ENCODE data around the gene CPHXL. TPM values are rescaled to one million over a fixed set of nuclear protein-coding genes. Genes with fewer than 3 reads are reported as not detected.

Gene CPHXL
- not detected in 2 replicates for total RNA-seq (ENCODE audit: low replicate concordance)

DNA sequence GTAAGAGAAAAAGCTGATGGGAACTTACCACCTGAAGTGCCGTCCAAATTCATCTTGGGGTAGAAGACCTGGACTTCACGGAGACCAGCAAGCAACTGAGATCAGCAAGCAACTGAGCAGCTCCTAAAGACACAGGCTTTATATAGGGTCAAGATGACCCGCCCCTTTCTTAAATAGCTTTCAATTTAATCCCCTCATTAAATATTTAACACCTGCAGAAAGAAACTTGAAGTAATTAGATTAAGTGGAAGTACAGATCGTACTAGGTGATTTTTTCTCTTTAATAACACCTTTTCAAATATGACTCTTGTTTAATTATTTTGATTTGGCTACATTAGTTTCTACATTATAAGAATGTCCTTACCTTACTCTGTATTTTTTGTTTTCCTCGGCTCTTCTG, at the start of gene CPHXL:
Gene CPHXL, minus strand, starts transcription at position 101 of the 400 bp plus-strand sequence. Its CDS starts 48 bp downstream, at position 53.
- DNase-seq (ENCODE audit: low read depth) = no peak
- TF ChIP-seq, protein P1, sequence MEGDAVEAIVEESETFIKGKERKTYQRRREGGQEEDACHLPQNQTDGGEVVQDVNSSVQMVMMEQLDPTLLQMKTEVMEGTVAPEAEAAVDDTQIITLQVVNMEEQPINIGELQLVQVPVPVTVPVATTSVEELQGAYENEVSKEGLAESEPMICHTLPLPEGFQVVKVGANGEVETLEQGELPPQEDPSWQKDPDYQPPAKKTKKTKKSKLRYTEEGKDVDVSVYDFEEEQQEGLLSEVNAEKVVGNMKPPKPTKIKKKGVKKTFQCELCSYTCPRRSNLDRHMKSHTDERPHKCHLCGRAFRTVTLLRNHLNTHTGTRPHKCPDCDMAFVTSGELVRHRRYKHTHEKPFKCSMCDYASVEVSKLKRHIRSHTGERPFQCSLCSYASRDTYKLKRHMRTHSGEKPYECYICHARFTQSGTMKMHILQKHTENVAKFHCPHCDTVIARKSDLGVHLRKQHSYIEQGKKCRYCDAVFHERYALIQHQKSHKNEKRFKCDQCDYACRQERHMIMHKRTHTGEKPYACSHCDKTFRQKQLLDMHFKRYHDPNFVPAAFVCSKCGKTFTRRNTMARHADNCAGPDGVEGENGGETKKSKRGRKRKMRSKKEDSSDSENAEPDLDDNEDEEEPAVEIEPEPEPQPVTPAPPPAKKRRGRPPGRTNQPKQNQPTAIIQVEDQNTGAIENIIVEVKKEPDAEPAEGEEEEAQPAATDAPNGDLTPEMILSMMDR (IDR thresholded peaks at IDR 0.05; ENCODE audit: insufficient read depth, low read length) = no peak
- H3K4me3 ChIP-seq (ENCODE audit: low read depth, low read length) = no peak within 1 kb of the TSS

DNA sequence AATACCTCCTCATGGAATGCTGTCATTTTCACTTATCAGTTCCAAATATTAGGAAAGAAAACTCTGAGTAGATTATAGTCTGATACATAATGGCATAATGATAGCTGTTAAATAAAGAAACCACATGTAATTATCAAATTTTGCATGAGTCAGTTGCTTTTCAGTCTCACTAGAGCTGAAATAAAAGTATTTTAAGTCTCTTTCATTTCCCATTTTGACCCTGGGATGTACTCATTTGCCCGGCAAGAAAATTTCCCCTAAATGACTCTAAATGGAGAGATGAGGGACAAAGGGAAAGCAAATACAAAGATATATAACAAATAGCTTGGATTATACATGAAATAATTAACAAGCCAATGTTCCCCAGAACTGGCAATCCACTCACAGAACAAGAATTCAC, 47.9 kb upstream of the CPHXL start:
- no peak overlapping the region for H3K4me3 ChIP-seq (ENCODE audit: low read depth, low read length)
- TF ChIP-seq, protein P1 (IDR thresholded peaks at IDR 0.05; ENCODE audit: insufficient read depth, low read length) = no peak
- DNase-seq (ENCODE audit: low read depth) = no peak

DNA sequence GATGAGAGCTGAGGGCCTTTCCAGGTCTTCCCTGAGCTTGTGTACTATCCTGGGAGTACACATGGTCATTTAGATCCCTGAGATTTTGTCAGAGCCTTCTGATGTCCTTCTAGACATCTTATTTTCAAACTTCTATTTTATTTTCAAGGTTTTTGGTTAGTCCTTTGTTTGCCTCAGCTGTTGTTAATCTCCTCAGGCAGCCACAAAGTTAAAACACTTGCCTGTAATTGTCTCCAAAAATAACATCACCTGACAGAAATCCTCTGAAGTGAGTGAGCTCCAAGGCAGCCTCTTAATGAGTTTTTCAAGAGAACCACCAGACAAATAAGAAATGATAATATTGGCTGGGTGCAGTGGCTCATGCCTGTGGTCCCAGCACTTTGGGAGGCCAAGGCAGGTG, 43.8 kb upstream of the CPHXL start:
- TF ChIP-seq, protein P1 (IDR thresholded peaks at IDR 0.05; ENCODE audit: insufficient read depth, low read length) = no peak
- no peak for DNase-seq (ENCODE audit: low read depth)

DNA sequence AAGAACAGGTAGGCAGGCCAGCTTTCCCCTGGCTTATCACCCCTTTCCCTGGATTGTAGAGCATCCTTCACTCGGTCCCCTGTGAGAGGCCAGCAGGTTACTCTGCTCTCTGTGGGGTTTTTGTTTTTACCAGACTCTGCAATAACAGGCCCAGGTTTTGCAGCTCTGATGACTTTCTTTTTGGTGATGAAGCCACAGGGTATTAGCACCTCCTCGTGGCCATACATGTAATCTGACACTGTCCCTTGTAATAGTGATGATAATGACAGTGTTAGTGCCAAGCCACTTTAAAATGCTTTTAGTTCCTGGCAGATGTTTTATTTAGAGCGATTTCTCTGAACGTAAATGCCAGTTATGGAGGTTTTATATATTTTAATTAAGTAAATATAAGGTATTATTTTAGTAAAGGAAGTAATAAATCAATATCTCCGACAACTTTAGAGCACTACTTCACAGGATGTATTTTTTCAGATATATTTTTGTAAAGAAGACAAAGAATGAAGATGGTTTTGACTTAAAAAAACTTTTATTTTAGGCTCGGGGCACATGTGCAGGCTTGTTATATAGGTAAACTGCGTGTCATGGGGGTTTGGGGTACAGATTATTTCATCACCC, 38.0 kb upstream of the CPHXL start:
- no peak overlapping the region for H3K4me3 ChIP-seq (ENCODE audit: low read depth, low read length)
- TF ChIP-seq, protein P1 (IDR thresholded peaks at IDR 0.05; ENCODE audit: insufficient read depth, low read length) = peak; percentile 86

More for the DNA sequence above, 43.8 kb upstream of the CPHXL start:
- H3K4me3 ChIP-seq (ENCODE audit: low read depth, low read length) = no peak overlapping the region

DNA sequence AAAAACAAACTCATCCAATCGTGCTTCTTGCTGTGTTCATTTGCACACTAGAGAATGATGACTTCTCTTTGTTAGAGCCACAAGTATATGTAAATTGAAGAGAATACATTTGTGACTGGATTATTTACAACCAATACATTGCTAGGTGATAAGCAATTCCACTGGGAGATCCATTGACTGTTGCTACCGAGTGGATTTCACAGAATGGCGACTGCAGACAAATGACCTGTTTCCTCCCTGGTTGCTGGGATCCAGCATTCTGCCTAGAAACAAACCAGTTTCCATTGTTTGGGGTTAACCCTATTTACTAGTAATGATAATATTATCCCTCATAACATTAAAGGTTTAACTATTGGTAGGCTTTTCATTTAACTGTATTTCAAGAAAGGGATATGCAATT, 36.9 kb upstream of the CPHXL start:
- DNase-seq (ENCODE audit: low read depth) = no peak
- TF ChIP-seq, protein P1 (IDR thresholded peaks at IDR 0.05; ENCODE audit: insufficient read depth, low read length) = no peak

More for the DNA sequence above, 38.0 kb upstream of the CPHXL start:
- peak; percentile 85 for DNase-seq (ENCODE audit: low read depth)

DNA sequence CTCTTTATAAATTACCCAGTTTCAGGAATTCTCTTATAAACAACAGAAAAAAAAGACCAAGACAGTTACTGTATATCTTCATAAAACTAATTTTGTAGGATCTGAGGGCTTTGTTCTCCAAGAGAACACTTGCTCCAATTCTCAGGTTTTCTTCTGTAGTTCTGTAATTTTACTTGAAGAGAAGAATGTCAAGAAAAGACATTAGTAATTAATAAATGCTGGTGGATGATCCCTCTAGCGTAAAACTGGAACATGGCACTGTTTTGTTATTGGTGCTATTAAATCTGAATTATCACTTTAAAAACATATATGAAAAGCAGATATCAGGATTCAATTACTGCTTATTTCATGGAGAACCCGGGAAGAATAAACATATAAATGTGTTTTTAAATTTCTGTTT, 36.5 kb upstream of the CPHXL start:
- TF ChIP-seq, protein P1 (IDR thresholded peaks at IDR 0.05; ENCODE audit: insufficient read depth, low read length) = no peak
- no peak overlapping the region for H3K4me3 ChIP-seq (ENCODE audit: low read depth, low read length)

More for the DNA sequence above, 36.9 kb upstream of the CPHXL start:
- no peak overlapping the region for H3K4me3 ChIP-seq (ENCODE audit: low read depth, low read length)

DNA sequence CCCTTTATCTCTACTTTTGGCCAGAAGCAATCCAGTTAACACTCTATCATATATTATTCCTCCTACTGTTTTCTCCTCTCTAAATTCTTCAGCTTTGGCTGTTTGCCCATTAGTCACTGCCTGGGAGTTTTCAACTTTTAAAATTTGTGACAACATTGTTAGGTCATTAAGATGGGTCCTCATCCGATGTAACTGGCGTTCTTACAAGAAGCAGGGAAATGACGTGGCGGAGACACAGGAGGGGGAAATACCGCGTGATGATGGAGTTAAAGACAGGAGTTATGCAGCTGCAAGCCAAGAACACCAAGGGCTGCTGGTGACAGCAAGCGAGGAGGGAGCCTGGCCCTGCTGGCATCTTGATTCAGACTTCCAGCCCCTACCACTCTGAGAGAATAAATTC, 34.8 kb upstream of the CPHXL start:
- peak; percentile 34 for DNase-seq (ENCODE audit: low read depth)
- no peak overlapping the region for H3K4me3 ChIP-seq (ENCODE audit: low read depth, low read length)
- TF ChIP-seq, protein P1 (IDR thresholded peaks at IDR 0.05; ENCODE audit: insufficient read depth, low read length) = no peak

More for the DNA sequence above, 36.5 kb upstream of the CPHXL start:
- no peak for DNase-seq (ENCODE audit: low read depth)

Data from fibroblast of the aortic adventitia (primary cell).